Stomach (tissue), 9 donors: ENCODE data around the gene ZNF165. TPM values are rescaled to one million over a fixed set of nuclear protein-coding genes. Genes with fewer than 3 reads are reported as not detected.

Experiments used
- DNase-seq, 2 donors: peaks; one replicate each; pipeline versions ENCODE4 v3.0.0 to v3.0.0-alpha.2; 2013 to 2019
- H3K27ac ChIP-seq, 5 donors: fragments of 200-600 bp in 4 of 5; sonication (generic) in 4 of 5; one replicate each; pipeline ENCODE4 v1.5.1; 2013 to 2019; ENCODE audit warnings: mild to moderate bottlenecking in 1 of 5, moderate library complexity in 1 of 5
- H3K27me3 ChIP-seq, 3 donors: fragments of 200-600 bp; sonication (generic); one replicate each; pipeline ENCODE4 v1.5.1; 2017 to 2019; ENCODE audit warnings: mixed run types in 1 of 3
- H3K36me3 ChIP-seq, 4 donors: fragments of 200-600 bp; sonication (generic); 1 replicate in 3 of 4; 2 replicates in 1 of 4; pipeline ENCODE4 v1.5.1; 2016 to 2019
- H3K4me1 ChIP-seq, 4 donors: fragments of 200-600 bp; sonication (generic); one replicate each; pipeline ENCODE4 v1.5.1; 2016 to 2019
- H3K4me3 ChIP-seq, 4 donors: fragments of 200-600 bp; sonication (generic) in 3 of 4; one replicate each; pipeline ENCODE4 v1.5.1; 2016 to 2019; ENCODE audit warnings: mild to moderate bottlenecking in 1 of 4
- H3K9me3 ChIP-seq, 4 donors: fragments of 200-600 bp; sonication (generic); one replicate each; pipeline ENCODE4 v1.5.1; 2016 to 2019
- EP300 ChIP-seq: sonication (generic); formaldehyde crosslinking; IDR thresholded peaks from one replicate; pipeline ENCODE4 v1.6.1; 2017; ENCODE audit warnings: antibody characterized with exemption
- POLR2A ChIP-seq, 4 donors: fragments of 450-650 bp; IDR thresholded peaks; one replicate each; pipeline ENCODE4 v1.6.1; 2016; ENCODE audit warnings: antibody characterized with exemption in 4 of 4, control low read depth in 2 of 4, mild to moderate bottlenecking in 1 of 4, moderate library complexity in 1 of 4
- POLR2AphosphoS5 ChIP-seq, 3 donors: sonication (generic); formaldehyde crosslinking; IDR thresholded peaks; one replicate each; pipeline ENCODE4 v1.6.1; 2016; ENCODE audit warnings: antibody characterized with exemption in 3 of 3
- WGBS, 5 donors: extraction: QIAGEN DNeasy Blood & Tissue Kit in 3 of 5; methylation state at CpG; one replicate each; pipeline versions ENCODE4 v1.1.5 to v1.1.7; 2013 to 2018; 5-methylcytosine and 5-hydroxymethylcytosine counted together
- intact Hi-C: fragments of 100-400 bp; cut with DNase I; formaldehyde crosslinking; loops from one replicate; pipeline ENCODE4 v1.15.1; 2023; ENCODE audit warnings: low total_unique reads
- polyA plus RNA-seq, 3 donors: library from polyadenylated mRNA; stranded (reverse); fragments of 200-250 nt; gene quantifications; one replicate each; pipeline ENCODE4 v1.2.3, GENCODE V29; 2013
- total RNA-seq, 5 donors: library from RNA; depleted of rRNA; stranded (reverse); fragments of >200 nt; gene quantifications; one replicate each; pipeline versions ENCODE4 v1.1.0 to v1.2.3, GENCODE V29; 2014 to 2016
- TF ChIP-seq, protein P1 (sequence below), 7 experiments: fragments of 450-650 bp in 4 of 7; fragments of 200-600 bp in 3 of 7; sonication (generic) in 3 of 7; IDR thresholded peaks; one replicate each; pipeline ENCODE4 v1.5.1; 2016 to 2019; ENCODE audit warnings: antibody characterized with exemption in 7 of 7, control low read depth in 2 of 7, mild to moderate bottlenecking in 1 of 7
- donor health status: healthy with polysubstance abuse.
- donor health status: Bipolar disorder and iron deficiency.
- donor health status: healthy.

The ZNF165 gene
- total and polyA plus RNA-seq, 8 donors: 1.2 to 4.2 (median 1.9) TPM; not detected in 1

DNA sequence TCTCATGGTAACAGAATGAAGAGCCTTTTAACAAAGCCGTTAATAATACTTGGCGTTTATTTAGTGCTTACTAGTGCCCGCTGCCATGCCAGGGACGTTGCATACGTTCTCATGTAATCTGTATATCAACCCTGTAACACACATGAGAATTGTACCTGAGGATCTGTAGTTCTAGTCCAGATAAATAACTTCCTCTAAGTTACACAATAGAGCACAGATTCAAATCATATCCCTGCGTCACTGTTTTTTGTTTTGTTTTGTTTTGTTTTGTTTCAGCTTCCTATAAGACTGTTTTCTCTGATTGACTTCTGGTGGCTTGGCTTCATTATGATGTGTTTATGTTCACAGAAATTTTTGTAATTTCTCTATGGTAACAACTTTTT lies 44.6 kb downstream of the ZNF165 start:
- DNase-seq: no peak
- Histone ChIP-seq H3K9me3 (no peaks in the 10 kb centered on the region), H3K27me3 (no peaks in the 10 kb centered on the region), H3K36me3 (peaks cover 0 to 65% (median 49%) of the 10 kb centered on the region in 4 donors), H3K4me3 (peak overlapping the region; percentile 64 to 78 (median 73)), H3K27ac (peak overlapping the region in 4 of 5 donors; percentile 74 to 82 (median 76)), H3K4me1 (peaks cover 7 to 26% (median 21%) of the 10 kb centered on the region in 4 donors)
- WGBS, 5 donors: 1 to 12% (median 5%) methylated on average over 6 of the region's 6 CpGs
- intact Hi-C loops: loop anchor here (10.0 kb wide), 1 partner anchor 100 kb away; the partner anchor contains the start of gene ZSCAN9
- TF ChIP-seq POLR2A (IDR thresholded peaks at IDR 0.05) (no peak), POLR2AphosphoS5 (IDR thresholded peaks at IDR 0.05) (no peak), EP300 (no peak)
- TF ChIP-seq, protein P1, sequence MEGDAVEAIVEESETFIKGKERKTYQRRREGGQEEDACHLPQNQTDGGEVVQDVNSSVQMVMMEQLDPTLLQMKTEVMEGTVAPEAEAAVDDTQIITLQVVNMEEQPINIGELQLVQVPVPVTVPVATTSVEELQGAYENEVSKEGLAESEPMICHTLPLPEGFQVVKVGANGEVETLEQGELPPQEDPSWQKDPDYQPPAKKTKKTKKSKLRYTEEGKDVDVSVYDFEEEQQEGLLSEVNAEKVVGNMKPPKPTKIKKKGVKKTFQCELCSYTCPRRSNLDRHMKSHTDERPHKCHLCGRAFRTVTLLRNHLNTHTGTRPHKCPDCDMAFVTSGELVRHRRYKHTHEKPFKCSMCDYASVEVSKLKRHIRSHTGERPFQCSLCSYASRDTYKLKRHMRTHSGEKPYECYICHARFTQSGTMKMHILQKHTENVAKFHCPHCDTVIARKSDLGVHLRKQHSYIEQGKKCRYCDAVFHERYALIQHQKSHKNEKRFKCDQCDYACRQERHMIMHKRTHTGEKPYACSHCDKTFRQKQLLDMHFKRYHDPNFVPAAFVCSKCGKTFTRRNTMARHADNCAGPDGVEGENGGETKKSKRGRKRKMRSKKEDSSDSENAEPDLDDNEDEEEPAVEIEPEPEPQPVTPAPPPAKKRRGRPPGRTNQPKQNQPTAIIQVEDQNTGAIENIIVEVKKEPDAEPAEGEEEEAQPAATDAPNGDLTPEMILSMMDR (IDR thresholded peaks at IDR 0.05): no peak

DNA sequence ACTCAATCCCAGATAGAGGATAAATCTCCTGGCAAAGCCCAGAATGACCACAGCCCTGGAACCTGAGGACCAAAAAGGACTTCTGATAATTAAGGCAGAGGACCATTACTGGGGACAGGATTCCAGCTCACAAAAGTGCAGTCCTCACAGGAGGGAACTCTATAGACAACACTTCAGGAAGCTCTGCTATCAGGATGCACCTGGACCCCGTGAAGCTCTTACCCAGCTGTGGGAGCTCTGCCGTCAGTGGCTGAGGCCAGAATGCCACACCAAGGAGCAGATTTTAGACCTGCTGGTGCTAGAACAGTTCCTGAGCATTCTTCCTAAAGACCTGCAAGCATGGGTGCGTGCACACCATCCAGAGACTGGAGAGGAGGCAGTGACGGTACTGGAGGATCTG lies 45.0 kb downstream of the ZNF165 start:
- DNase-seq: no peak
- Histone ChIP-seq H3K4me1 (peaks cover 7 to 26% (median 21%) of the 10 kb centered on the region in 4 donors), H3K36me3 (peaks cover 0 to 65% (median 49%) of the 10 kb centered on the region in 4 donors), H3K9me3 (no peaks in the 10 kb centered on the region), H3K4me3 (peak overlapping the region in 3 of 4 donors; percentile 64 to 78 (median 74)), H3K27me3 (no peaks in the 10 kb centered on the region), H3K27ac (peak overlapping the region in 1 of 5 donors; percentile 14)
- 67 to 85% (median 76%) methylated on average over 4 of the region's 4 CpGs for WGBS, 5 donors
- intact Hi-C loops: loop anchor here (10.0 kb wide), 1 partner anchor 99 kb away; the partner anchor contains the start of gene ZSCAN9
- no peak for TF ChIP-seq POLR2AphosphoS5 (IDR thresholded peaks at IDR 0.05)
- TF ChIP-seq, protein P1 (IDR thresholded peaks at IDR 0.05): no peak
- TF ChIP-seq POLR2A (IDR thresholded peaks at IDR 0.05): no peak
- TF ChIP-seq EP300: no peak

DNA sequence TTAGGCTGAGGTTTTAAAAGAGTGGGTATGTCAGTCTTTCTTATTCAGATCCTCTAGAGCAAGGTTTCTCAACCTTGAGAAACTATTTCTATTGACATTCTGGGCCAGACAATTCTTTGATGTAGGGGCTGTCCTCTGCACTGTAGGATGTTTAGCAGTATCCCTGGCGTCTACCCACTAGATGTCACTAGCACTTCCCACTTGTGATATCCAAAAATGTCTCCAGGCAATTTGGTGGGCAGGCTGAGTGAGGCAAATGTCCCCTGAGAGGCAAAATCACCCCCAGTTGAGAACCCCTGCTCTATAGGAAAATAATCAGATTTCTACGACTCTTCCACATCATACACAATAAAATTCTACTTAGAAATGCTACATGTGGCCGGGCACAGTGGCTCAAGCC lies 53.6 kb downstream of the ZNF165 start:
- intact Hi-C loops: no loop called here
- no peak for TF ChIP-seq POLR2A (IDR thresholded peaks at IDR 0.05)
- TF ChIP-seq, protein P1 (IDR thresholded peaks at IDR 0.05): peak in 1 of 7 experiments; percentile 13
- TF ChIP-seq EP300: no peak
- peak in 1 of 2 donors; percentile 49 for DNase-seq
- Histone ChIP-seq H3K9me3 (no peaks in the 10 kb centered on the region), H3K36me3 (peaks cover 0 to 23% (median 19%) of the 10 kb centered on the region in 4 donors), H3K4me3 (no peak overlapping the region), H3K27me3 (no peaks in the 10 kb centered on the region), H3K4me1 (peaks cover 5 to 45% (median 26%) of the 10 kb centered on the region in 4 donors), H3K27ac (peak overlapping the region in 1 of 5 donors; percentile 7)
- WGBS, 5 donors: 44 to 59% (median 55%) methylated on average over 2 to 3 of the region's 3 CpGs

DNA sequence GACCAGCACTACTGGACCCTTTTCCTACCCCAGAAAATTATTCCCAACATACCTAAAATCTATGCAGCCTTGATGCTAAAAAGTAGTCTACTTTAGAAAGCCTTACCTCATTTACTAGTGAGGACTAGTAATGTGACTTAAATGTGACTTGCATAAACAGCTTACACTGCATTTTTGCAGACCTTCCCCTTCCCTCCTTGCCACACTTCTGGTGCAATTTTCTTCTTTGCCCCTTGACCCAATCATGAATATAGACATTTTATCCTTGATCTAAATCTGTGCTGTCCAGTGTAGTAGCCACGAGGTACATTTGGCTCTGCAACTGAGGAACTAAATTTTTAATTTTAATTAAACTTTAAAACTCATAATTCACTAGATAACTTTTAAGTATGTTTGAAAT lies 54.3 kb downstream of the ZNF165 start:
- WGBS, 5 donors: 50 to 70% (median 59%) methylated on average over 1 of the region's 1 CpG
- TF ChIP-seq POLR2AphosphoS5 (IDR thresholded peaks at IDR 0.05): no peak
- no peak for TF ChIP-seq POLR2A (IDR thresholded peaks at IDR 0.05)
- no peak for TF ChIP-seq EP300
- TF ChIP-seq, protein P1 (IDR thresholded peaks at IDR 0.05): no peak
- Histone ChIP-seq H3K9me3 (no peaks in the 10 kb centered on the region), H3K27ac (no peak overlapping the region), H3K27me3 (no peaks in the 10 kb centered on the region), H3K4me3 (no peak overlapping the region), H3K4me1 (peaks cover 5 to 45% (median 26%) of the 10 kb centered on the region in 4 donors), H3K36me3 (peaks cover 0 to 16% (median 12%) of the 10 kb centered on the region in 4 donors)
- intact Hi-C loops: no loop called here
- no peak for DNase-seq
